PFSK-1 (cell line): ENCODE results near the gene HECTD1.

ENCODE experiments used
- FOXP2 ChIP-seq: optimal IDR thresholded peaks from 2 replicates; pipeline ENCODE3; 2011; ENCODE audit warnings: borderline replicate concordance, control low read depth, inconsistent platforms; ENCODE audit not compliant: insufficient read depth; ENCODE audit errors: extremely low read length, extremely low read depth
- POLR2AphosphoS5 ChIP-seq: IDR thresholded peaks from 2 replicates; pipeline ENCODE4 v1.6.1; 2012; ENCODE audit warnings: low read depth, mild to moderate bottlenecking, control low read depth, low read length, moderate library complexity
- REST ChIP-seq, 2 experiments: IDR thresholded peaks; 2 replicates each; pipeline versions ENCODE4 v1.6.1 to v1.8.0; 2011 to 2012; ENCODE audit warnings: low read depth in 2 of 2, low read length in 2 of 2, control low read depth in 1 of 2, inconsistent platforms in 1 of 2, mild to moderate bottlenecking in 1 of 2, moderate library complexity in 1 of 2; ENCODE audit not compliant: insufficient read depth in 1 of 2
- SIN3A ChIP-seq: IDR thresholded peaks from 2 replicates; pipeline ENCODE4 v1.6.1; 2012; ENCODE audit warnings: mild to moderate bottlenecking, low read length, moderate library complexity, borderline replicate concordance; ENCODE audit not compliant: insufficient read depth
- TAF1 ChIP-seq: IDR thresholded peaks from 2 replicates; pipeline ENCODE4 v1.6.1; 2012; ENCODE audit warnings: low read length, control low read depth, borderline replicate concordance; ENCODE audit not compliant: insufficient read depth

The HECTD1 gene

GRCh38 chr14:31200702-31200990 is 6.9 kb downstream of the HECTD1 start:
- TF ChIP-seq POLR2AphosphoS5 (no peak), REST (IDR thresholded peaks at IDR 0.05; ENCODE audit: insufficient read depth in 1 of 2, low read depth in 2 of 2, low read length in 2 of 2) (no peak), TAF1 (no peak), SIN3A (no peak), FOXP2 (no peak)

- TF ChIP-seq TAF1, result no peak
- no peak for TF ChIP-seq SIN3A
- TF ChIP-seq POLR2AphosphoS5, result no peak
- TF ChIP-seq FOXP2, result no peak
- TF ChIP-seq REST (IDR thresholded peaks at IDR 0.05; ENCODE audit: insufficient read depth in 1 of 2, low read depth in 2 of 2, low read length in 2 of 2), result no peak
Measured at GRCh38 chr14:31197671-31198070, 9.9 kb downstream of the HECTD1 start.

GRCh38 chr14:31196839-31197492 is 10.6 kb downstream of the HECTD1 start:
- no peak for TF ChIP-seq POLR2AphosphoS5
- no peak for TF ChIP-seq TAF1
- no peak for TF ChIP-seq REST (IDR thresholded peaks at IDR 0.05; ENCODE audit: insufficient read depth in 1 of 2, low read depth in 2 of 2, low read length in 2 of 2)
- no peak for TF ChIP-seq FOXP2
- no peak for TF ChIP-seq SIN3A

DNA sequence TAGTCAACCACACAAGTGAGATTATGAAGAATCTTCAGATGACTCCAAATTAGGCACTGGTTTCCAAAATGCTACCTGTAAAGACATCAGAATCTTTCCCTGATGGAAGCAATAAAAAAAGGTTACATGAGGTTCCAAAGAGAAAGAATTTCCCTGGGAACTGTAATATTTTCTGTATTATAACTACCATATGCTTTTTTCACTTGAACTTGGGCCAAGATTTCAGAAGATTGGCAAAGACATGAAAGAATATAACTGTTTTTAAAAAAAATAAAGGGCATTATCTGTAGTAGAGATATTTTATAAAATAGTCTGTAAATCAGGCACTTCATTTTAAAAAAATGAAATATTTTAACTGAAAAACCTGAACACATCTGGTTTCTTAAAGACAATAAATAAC is 12.9 kb downstream of the HECTD1 start:
- TF ChIP-seq POLR2AphosphoS5 (no peak), TAF1 (no peak), REST (IDR thresholded peaks at IDR 0.05; ENCODE audit: insufficient read depth in 1 of 2, low read depth in 2 of 2, low read length in 2 of 2) (no peak), SIN3A (no peak), FOXP2 (no peak)

- TF ChIP-seq POLR2AphosphoS5 (no peak), FOXP2 (no peak), TAF1 (no peak), SIN3A (no peak), REST (IDR thresholded peaks at IDR 0.05; ENCODE audit: insufficient read depth in 1 of 2, low read depth in 2 of 2, low read length in 2 of 2) (no peak)
Measured at GRCh38 chr14:31194095-31194494, 13.5 kb downstream of the HECTD1 start.
